Hematopoietic multipotent progenitor cell treated with erythropoietin and hydrocortisone succinate and interleukin-3 and kit ligand, for 17 days (in vitro differentiated cells): ENCODE results near the gene GLIS2.
"Not testable (repeated sequence)": the region's sequence is repeated elsewhere in the genome, so short reads cannot be mapped to it uniquely, and the experiment has no call there.

ENCODE experiments used
- DNase-seq: peaks from one replicate; pipeline ENCODE4 v3.0.0-alpha.2; 2015; ENCODE audit warnings: low spot score

Gene GLIS2

GRCh38 chr16:4320571-4321137 is 4.8 kb downstream of the GLIS2 start:
- no peak for DNase-seq

GRCh38 chr16:4321286-4322120 is 5.6 kb downstream of the GLIS2 start:
- DNase-seq = no peak

- no peak for DNase-seq
Observed at GRCh38 chr16:4322121-4323052, 6.5 kb downstream of the GLIS2 start.

- no peak for DNase-seq
Observed at GRCh38 chr16:4323071-4323844, 7.4 kb downstream of the GLIS2 start.

- no peak for DNase-seq
Observed at GRCh38 chr16:4323845-4324488, 8.1 kb downstream of the GLIS2 start.

GRCh38 chr16:4324492-4325252 is 8.8 kb downstream of the GLIS2 start:
- no peak for DNase-seq

GRCh38 chr16:4325253-4325758 is 9.4 kb downstream of the GLIS2 start:
- DNase-seq = no peak

- no peak for DNase-seq
Observed at GRCh38 chr16:4327386-4328045, 11.6 kb downstream of the GLIS2 start.

GRCh38 chr16:4328046-4328781 is 12.3 kb downstream of the GLIS2 start:
- DNase-seq = no peak

GRCh38 chr16:4328782-4329775 is 13.2 kb downstream of the GLIS2 start:
- no peak for DNase-seq

GRCh38 chr16:4330277-4330874 is 14.5 kb downstream of the GLIS2 start:
- peak; percentile 52 for DNase-seq

- DNase-seq = no peak
Observed at GRCh38 chr16:4332083-4332482, 16.2 kb downstream of the GLIS2 start.

- DNase-seq = no peak
Observed at GRCh38 chr16:4332623-4333307, 16.9 kb downstream of the GLIS2 start.

- no peak for DNase-seq
Observed at GRCh38 chr16:4333308-4333638, 17.4 kb downstream of the GLIS2 start.

GRCh38 chr16:4333714-4334113 is 17.8 kb downstream of the GLIS2 start:
- DNase-seq = not testable (repeated sequence)

- no peak for DNase-seq
Observed at GRCh38 chr16:4334724-4335495, 19.0 kb downstream of the GLIS2 start.
